Measurements from ENCODE around the gene JMJD7. TPM values are rescaled to one million over a fixed set of nuclear protein-coding genes. Genes with fewer than 3 reads are reported as not detected.

JMJD7 gene
- total and polyA plus RNA-seq, 9 of the 15 experiments (the other 6 are each of a cell fraction or from before 2014, with no cell fraction given) = 1.2 to 13.9 (median 6.1) TPM

DNA sequence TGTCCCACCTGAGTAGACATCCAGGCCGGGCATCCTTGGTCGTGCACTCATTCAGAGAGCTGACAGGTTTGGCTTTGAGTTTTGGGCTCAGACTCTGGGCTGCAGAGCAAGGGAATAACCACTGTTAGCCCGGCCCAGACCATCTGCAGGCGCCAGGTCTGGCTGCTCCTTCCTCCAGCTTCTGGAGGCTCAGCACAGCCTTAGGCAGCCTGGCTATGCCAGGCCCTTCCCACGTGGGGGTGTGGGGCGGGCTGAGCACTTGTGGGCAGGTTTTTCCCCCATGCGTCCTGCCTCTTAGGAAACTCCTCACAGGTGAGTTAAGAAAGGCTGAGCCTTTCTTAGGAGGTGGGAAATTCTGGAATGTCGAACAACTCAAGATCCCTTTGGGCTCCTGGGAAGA, 22.0 kb downstream of the JMJD7 start:
- H3K27me3 ChIP-seq (ENCODE audit: control insufficient read depth in 2 of 2, insufficient read depth in 2 of 2, low read length in 2 of 2) = peaks cover 26 to 45% of the 10 kb centered on the region in 2 experiments; a peak in 4 of 5 replicates
- in situ Hi-C loops (cut with MboI) (no loop called here), intact Hi-C loops (cut with micrococcal nuclease) (no loop called here)
- H3K36me3 ChIP-seq (ENCODE audit: control insufficient read depth, insufficient read depth, low read length) = peaks cover 5% of the 10 kb centered on the region; the same call in 1 of the 3 replicates
- no peak overlapping the region for H3K4me3 ChIP-seq
- H3K9me3 ChIP-seq (replicated peaks; ENCODE audit: control insufficient read depth, insufficient read depth, low read depth, low read length) = no peaks in the 10 kb centered on the region
- no peaks in the 10 kb centered on the region for H3K79me2 ChIP-seq (ENCODE audit: control insufficient read depth, insufficient read depth, low read length)
- H3K4me1 ChIP-seq (replicated peaks in 1 of 2; ENCODE audit: control insufficient read depth in 2 of 2, insufficient read depth in 2 of 2, low read length in 2 of 2) = peaks cover 0 to 22% of the 10 kb centered on the region in 2 experiments; a peak in 1 of 5 replicates
- H2AFZ ChIP-seq (ENCODE audit: low read depth, low read length) = no peak overlapping the region
- ChIA-PET POLR2A (interaction anchor here (1.1 to 2.0 kb wide), 2 partner anchors 11 to 15 kb away, joined by 3 to 9 read pairs; partner anchors contain the start of gene PLA2G4B), CTCF (ENCODE audit: low intra/inter-chr PET ratio) (no interaction called here)
- H3K9ac ChIP-seq (ENCODE audit: insufficient read depth in 1 of 2, low read depth in 2 of 2, low read length in 2 of 2) = no peak overlapping the region
- DNase-seq (ENCODE audit: extremely low read depth in 1 of 4, low spot score in 3 of 4) (no peak), ATAC-seq (no peak), FAIRE-seq (no peak)
- BruUV-seq (replicated peaks) = no TSS peak
- H3K4me2 ChIP-seq (ENCODE audit: insufficient read depth, low read length) = no peak overlapping the region
- H3K9me1 ChIP-seq (ENCODE audit: control insufficient read depth, insufficient read depth, low read length) = no peaks in the 10 kb centered on the region
- no peak overlapping the region for H3K27ac ChIP-seq (ENCODE audit: extremely low read depth, low read depth, low read length)
- H4K20me1 ChIP-seq (replicated peaks; ENCODE audit: control insufficient read depth, insufficient read depth, low read length) = peaks cover 9% of the 10 kb centered on the region
- WGBS (ENCODE audit: insufficient coverage, low coverage, missing lambda C conversion rate) = 10% methylated on average over 7 of the region's 8 CpGs
- TF ChIP-seq HNRNPH1 (optimal IDR thresholded peaks at IDR 0.05; ENCODE audit: low read depth, low read length) (no peak), ZBTB5 (IDR thresholded peaks at IDR 0.05) (no peak), RBM34 (IDR thresholded peaks at IDR 0.05; ENCODE audit: borderline replicate concordance, insufficient read depth, low read length) (no peak)
